ENCODE results near the gene ARMC2.

Gene ARMC2

GRCh38 chr6:108878942-108879341 lies 30.7 kb downstream of the ARMC2 start:
- no peak for TF ChIP-seq EZH2phosphoT487 (IDR thresholded peaks at IDR 0.05; ENCODE audit: borderline replicate concordance, low read length)
- no peak for TF ChIP-seq CTCF (IDR thresholded peaks at IDR 0.05; ENCODE audit: low read depth, low read length, poor library complexity, severe bottlenecking)
- no peaks in the 10 kb centered on the region for H3K4me1 ChIP-seq (ENCODE audit: control insufficient read depth, low read length)

GRCh38 chr6:108883172-108883571 lies 35.0 kb downstream of the ARMC2 start:
- H3K4me3 ChIP-seq (ENCODE audit: low read length), result no peak overlapping the region
- no peak overlapping the region for H3K4me2 ChIP-seq (ENCODE audit: low read length)
- H3K27ac ChIP-seq (ENCODE audit: low read depth, low read length), result no peak overlapping the region
- H3K9me3 ChIP-seq (ENCODE audit: control insufficient read depth, insufficient read depth, low read length), result no peaks in the 10 kb centered on the region
- no peaks in the 10 kb centered on the region for H3F3A ChIP-seq (ENCODE audit: control insufficient read depth, insufficient read depth)
- H3K9me2 ChIP-seq (replicated peaks; ENCODE audit: control insufficient read depth, low read length), result no peaks in the 10 kb centered on the region
- TF ChIP-seq CTCF (IDR thresholded peaks at IDR 0.05; ENCODE audit: low read depth, low read length, poor library complexity, severe bottlenecking) (no peak), EZH2phosphoT487 (IDR thresholded peaks at IDR 0.05; ENCODE audit: borderline replicate concordance, low read length) (no peak)
- no peaks in the 10 kb centered on the region for H3K4me1 ChIP-seq (ENCODE audit: control insufficient read depth, low read length)
- H4K20me1 ChIP-seq (ENCODE audit: control insufficient read depth, insufficient read depth, low read depth, low read length), result no peaks in the 10 kb centered on the region
- H3K79me2 ChIP-seq (ENCODE audit: control insufficient read depth, low read length), result no peaks in the 10 kb centered on the region
- H3K36me3 ChIP-seq (ENCODE audit: control insufficient read depth, low read length), result no peaks in the 10 kb centered on the region
- H3K27me3 ChIP-seq (ENCODE audit: control insufficient read depth, low read length), result peaks cover 4% of the 10 kb centered on the region; the same call in 1 of the 2 replicates

More at GRCh38 chr6:108878942-108879341, 30.7 kb downstream of the ARMC2 start:
- Histone ChIP-seq H3F3A (ENCODE audit: control insufficient read depth, insufficient read depth) (no peaks in the 10 kb centered on the region), H3K4me2 (ENCODE audit: low read length) (no peak overlapping the region), H3K9me2 (replicated peaks; ENCODE audit: control insufficient read depth, low read length) (no peaks in the 10 kb centered on the region), H3K36me3 (ENCODE audit: control insufficient read depth, low read length) (no peaks in the 10 kb centered on the region), H3K27ac (ENCODE audit: low read depth, low read length) (no peak overlapping the region), H3K4me3 (ENCODE audit: low read length) (no peak overlapping the region), H3K79me2 (ENCODE audit: control insufficient read depth, low read length) (no peaks in the 10 kb centered on the region), H3K9me3 (ENCODE audit: control insufficient read depth, insufficient read depth, low read length) (no peaks in the 10 kb centered on the region), H4K20me1 (ENCODE audit: control insufficient read depth, insufficient read depth, low read depth, low read length) (no peaks in the 10 kb centered on the region), H3K27me3 (ENCODE audit: control insufficient read depth, low read length) (peaks cover 4% of the 10 kb centered on the region)

GRCh38 chr6:108884211-108885059 lies 36.2 kb downstream of the ARMC2 start:
- Histone ChIP-seq H3K79me2 (ENCODE audit: control insufficient read depth, low read length) (no peaks in the 10 kb centered on the region), H3K9me3 (ENCODE audit: control insufficient read depth, insufficient read depth, low read length) (no peaks in the 10 kb centered on the region), H3K36me3 (ENCODE audit: control insufficient read depth, low read length) (no peaks in the 10 kb centered on the region), H3K27me3 (ENCODE audit: control insufficient read depth, low read length) (peaks cover 4% of the 10 kb centered on the region; the same call in 1 of the 2 replicates), H3K27ac (ENCODE audit: low read depth, low read length) (no peak overlapping the region), H3K4me1 (ENCODE audit: control insufficient read depth, low read length) (no peaks in the 10 kb centered on the region), H3K4me2 (ENCODE audit: low read length) (no peak overlapping the region), H3F3A (ENCODE audit: control insufficient read depth, insufficient read depth) (no peaks in the 10 kb centered on the region), H4K20me1 (ENCODE audit: control insufficient read depth, insufficient read depth, low read depth, low read length) (no peaks in the 10 kb centered on the region), H3K9me2 (replicated peaks; ENCODE audit: control insufficient read depth, low read length) (no peaks in the 10 kb centered on the region), H3K4me3 (ENCODE audit: low read length) (no peak overlapping the region)
- TF ChIP-seq CTCF (IDR thresholded peaks at IDR 0.05; ENCODE audit: low read depth, low read length, poor library complexity, severe bottlenecking) (no peak), EZH2phosphoT487 (IDR thresholded peaks at IDR 0.05; ENCODE audit: borderline replicate concordance, low read length) (no peak)

Measured in DOHH2 (cell line).